ENCODE measurements around the gene MSI2.

The MSI2 gene

GRCh38 chr17:57342963-57343589 lies 86.8 kb downstream of the MSI2 start:
- DNase-seq (ENCODE audit: low read depth, low spot score): no peak

- peak; percentile 54 for DNase-seq (ENCODE audit: low read depth, low spot score)
Observed at GRCh38 chr17:57343717-57344116, 87.4 kb downstream of the MSI2 start.

- DNase-seq (ENCODE audit: low read depth, low spot score): no peak
Observed at GRCh38 chr17:57344261-57344660, 87.9 kb downstream of the MSI2 start.

- DNase-seq (ENCODE audit: low read depth, low spot score): no peak
Observed at GRCh38 chr17:57349541-57350247, 93.4 kb downstream of the MSI2 start.

GRCh38 chr17:57350266-57350665 lies 93.9 kb downstream of the MSI2 start:
- DNase-seq (ENCODE audit: low read depth, low spot score): no peak

- DNase-seq (ENCODE audit: low read depth, low spot score): no peak
Observed at GRCh38 chr17:57352665-57353175, 96.4 kb downstream of the MSI2 start.

GRCh38 chr17:57354673-57355072 lies 98.3 kb downstream of the MSI2 start:
- DNase-seq (ENCODE audit: low read depth, low spot score): no peak

- peak; percentile 63 for DNase-seq (ENCODE audit: low read depth, low spot score)
Observed at GRCh38 chr17:57355090-57355859, 99.0 kb downstream of the MSI2 start.

- DNase-seq (ENCODE audit: low read depth, low spot score): peak; percentile 26
Observed at GRCh38 chr17:57356153-57356718, 99.9 kb downstream of the MSI2 start.

GRCh38 chr17:57356719-57357391 lies 100.5 kb downstream of the MSI2 start:
- DNase-seq (ENCODE audit: low read depth, low spot score): peak; percentile 79

GRCh38 chr17:57357392-57357784 lies 101.1 kb downstream of the MSI2 start:
- DNase-seq (ENCODE audit: low read depth, low spot score): peak; percentile 85

GRCh38 chr17:57357830-57358430 lies 101.6 kb downstream of the MSI2 start:
- DNase-seq (ENCODE audit: low read depth, low spot score): peak; percentile 20

- DNase-seq (ENCODE audit: low read depth, low spot score): no peak
Observed at GRCh38 chr17:57360266-57360665, 103.9 kb downstream of the MSI2 start.

- DNase-seq (ENCODE audit: low read depth, low spot score): no peak
Observed at GRCh38 chr17:57362797-57363556, 106.7 kb downstream of the MSI2 start.

GRCh38 chr17:57363580-57363979 lies 107.3 kb downstream of the MSI2 start:
- DNase-seq (ENCODE audit: low read depth, low spot score): no peak

GRCh38 chr17:57363998-57364643 lies 107.8 kb downstream of the MSI2 start:
- DNase-seq (ENCODE audit: low read depth, low spot score): no peak

GRCh38 chr17:57365420-57365819 lies 109.1 kb downstream of the MSI2 start:
- no peak for DNase-seq (ENCODE audit: low read depth, low spot score)

GRCh38 chr17:57366177-57366557 lies 109.8 kb downstream of the MSI2 start:
- DNase-seq (ENCODE audit: low read depth, low spot score): no peak

GRCh38 chr17:57366558-57367351 lies 110.4 kb downstream of the MSI2 start:
- peak; percentile 51 for DNase-seq (ENCODE audit: low read depth, low spot score)
